Transverse colon (tissue), 3 donors: Measurements from ENCODE around the gene CASP10.

Experiments
- POLR2A ChIP-seq: fragments of 450-650 bp; IDR thresholded peaks from one replicate; pipeline ENCODE4 v1.6.1; 2016; ENCODE audit warnings: antibody characterized with exemption, mild to moderate bottlenecking, moderate library complexity
- TF ChIP-seq, protein P1 (sequence below), 5 experiments: fragments of 200-600 bp in 3 of 5; fragments of 450-650 bp in 2 of 5; sonication (generic) in 3 of 5; IDR thresholded peaks; 1 replicate in 2 of 5; 2 replicates in 3 of 5; pipeline ENCODE4 v1.5.1; 2016 to 2017; ENCODE audit warnings: antibody characterized with exemption in 5 of 5, inconsistent platforms in 3 of 5, mild to moderate bottlenecking in 2 of 5, moderate library complexity in 1 of 5

DNA sequence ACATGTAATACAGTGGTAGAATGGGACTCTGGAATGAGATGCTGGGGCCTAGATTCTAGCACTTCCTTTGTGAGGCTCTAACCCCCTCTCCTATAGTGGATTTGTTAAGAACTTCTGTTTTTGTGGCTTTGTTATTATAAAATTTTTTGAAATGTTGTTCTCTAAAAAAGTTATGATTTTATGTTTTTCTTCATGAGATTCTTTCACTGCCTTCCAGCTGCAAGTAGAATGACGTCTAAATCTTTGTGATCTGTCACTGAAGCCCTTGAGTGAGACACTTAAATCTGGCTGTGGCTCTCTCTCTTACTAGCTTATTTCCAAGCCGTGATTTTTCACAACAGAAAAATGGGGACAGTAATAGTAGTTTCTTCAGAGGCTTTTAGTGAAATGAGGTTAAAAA lies 79.0 kb downstream of the CASP10 start:
- TF ChIP-seq, protein P1, sequence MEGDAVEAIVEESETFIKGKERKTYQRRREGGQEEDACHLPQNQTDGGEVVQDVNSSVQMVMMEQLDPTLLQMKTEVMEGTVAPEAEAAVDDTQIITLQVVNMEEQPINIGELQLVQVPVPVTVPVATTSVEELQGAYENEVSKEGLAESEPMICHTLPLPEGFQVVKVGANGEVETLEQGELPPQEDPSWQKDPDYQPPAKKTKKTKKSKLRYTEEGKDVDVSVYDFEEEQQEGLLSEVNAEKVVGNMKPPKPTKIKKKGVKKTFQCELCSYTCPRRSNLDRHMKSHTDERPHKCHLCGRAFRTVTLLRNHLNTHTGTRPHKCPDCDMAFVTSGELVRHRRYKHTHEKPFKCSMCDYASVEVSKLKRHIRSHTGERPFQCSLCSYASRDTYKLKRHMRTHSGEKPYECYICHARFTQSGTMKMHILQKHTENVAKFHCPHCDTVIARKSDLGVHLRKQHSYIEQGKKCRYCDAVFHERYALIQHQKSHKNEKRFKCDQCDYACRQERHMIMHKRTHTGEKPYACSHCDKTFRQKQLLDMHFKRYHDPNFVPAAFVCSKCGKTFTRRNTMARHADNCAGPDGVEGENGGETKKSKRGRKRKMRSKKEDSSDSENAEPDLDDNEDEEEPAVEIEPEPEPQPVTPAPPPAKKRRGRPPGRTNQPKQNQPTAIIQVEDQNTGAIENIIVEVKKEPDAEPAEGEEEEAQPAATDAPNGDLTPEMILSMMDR (IDR thresholded peaks at IDR 0.05): no peak
- no peak for TF ChIP-seq POLR2A
